ENCODE results near the gene MSANTD1. TPM values are rescaled to one million over a fixed set of nuclear protein-coding genes. Genes with fewer than 3 reads are reported as not detected.

The MSANTD1 gene
- total RNA-seq, 1 experiment from 2014 or later = 0.71 TPM

DNA sequence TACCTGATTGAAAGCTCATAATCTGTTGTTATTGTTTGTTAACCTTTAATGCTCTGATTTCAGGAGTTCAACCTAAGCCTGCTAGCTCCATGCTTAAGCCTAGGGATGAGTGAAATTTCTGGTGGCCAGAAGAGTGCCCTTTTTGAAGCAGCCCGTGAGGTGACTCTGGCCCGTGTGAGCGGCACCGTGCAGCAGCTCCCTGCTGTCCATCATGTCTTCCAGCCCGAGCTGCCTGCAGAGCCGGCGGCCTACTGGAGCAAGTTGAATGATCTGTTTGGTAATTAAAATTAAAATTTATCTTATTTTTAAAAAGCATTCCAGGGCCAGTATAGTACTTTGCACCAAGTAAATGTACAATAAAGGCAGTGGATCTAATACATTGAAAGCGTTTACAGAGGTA is 37.1 kb upstream of the MSANTD1 start:
- Histone ChIP-seq H3K36me3 (ENCODE audit: control insufficient read depth in 1 of 2, insufficient read depth in 2 of 2, low read length in 2 of 2) (peaks cover 12 to 38% of the 10 kb centered on the region in 2 experiments), H3K9ac (ENCODE audit: low read length) (no peak overlapping the region), H3K27me3 (ENCODE audit: insufficient read depth, low read length) (no peaks in the 10 kb centered on the region), H3K79me2 (ENCODE audit: insufficient read depth, low read length) (no peaks in the 10 kb centered on the region), H3K4me3 (replicated peaks in 1 of 2; ENCODE audit: low read depth in 1 of 2, low read length in 2 of 2) (no peak overlapping the region), H3K4me1 (ENCODE audit: control insufficient read depth in 1 of 2, insufficient read depth in 2 of 2, low read length in 2 of 2) (no peaks in the 10 kb centered on the region), H3K27ac (ENCODE audit: low read depth, low read length) (no peak overlapping the region), H3K9me3 (ENCODE audit: control insufficient read depth in 1 of 2, insufficient read depth in 1 of 2, low read depth in 1 of 2, low read length in 2 of 2) (no peaks in the 10 kb centered on the region), H3K9me2 (ENCODE audit: insufficient read depth) (no peaks in the 10 kb centered on the region), H2AFZ (ENCODE audit: low read depth, low read length, poor library complexity, severe bottlenecking) (no peak overlapping the region), H3K4me2 (ENCODE audit: low read length) (no peak overlapping the region), H4K20me1 (ENCODE audit: insufficient read depth) (no peaks in the 10 kb centered on the region)
- DNase-seq (ENCODE audit: low read depth, low spot score) = no peak
- ChIA-PET POLR2A (no interaction called here), RAD21 (ENCODE audit: low non-redundant PET in 1 of 2, low total read pairs in 2 of 2, uncharacterized antibody in 2 of 2, unreplicated experiment in 2 of 2) (no interaction called here), CTCF (interaction anchor here (1.1 kb wide), 1 partner anchor 269 kb away, joined by 3 read pairs; no protein-coding TSS in a partner anchor)
- intact Hi-C loops (cut with micrococcal nuclease) = no loop called here
- TF ChIP-seq, protein P1, sequence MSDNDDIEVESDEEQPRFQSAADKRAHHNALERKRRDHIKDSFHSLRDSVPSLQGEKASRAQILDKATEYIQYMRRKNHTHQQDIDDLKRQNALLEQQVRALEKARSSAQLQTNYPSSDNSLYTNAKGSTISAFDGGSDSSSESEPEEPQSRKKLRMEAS (IDR thresholded peaks at IDR 0.05) = no peak
- TF ChIP-seq SRF (IDR thresholded peaks at IDR 0.05; ENCODE audit: low read depth) = no peak
- no peak for TF ChIP-seq SIN3A (IDR thresholded peaks at IDR 0.05; ENCODE audit: low read depth)
- no peak for TF ChIP-seq SP1 (IDR thresholded peaks at IDR 0.05; ENCODE audit: low read depth)
- TF ChIP-seq, protein P2, sequence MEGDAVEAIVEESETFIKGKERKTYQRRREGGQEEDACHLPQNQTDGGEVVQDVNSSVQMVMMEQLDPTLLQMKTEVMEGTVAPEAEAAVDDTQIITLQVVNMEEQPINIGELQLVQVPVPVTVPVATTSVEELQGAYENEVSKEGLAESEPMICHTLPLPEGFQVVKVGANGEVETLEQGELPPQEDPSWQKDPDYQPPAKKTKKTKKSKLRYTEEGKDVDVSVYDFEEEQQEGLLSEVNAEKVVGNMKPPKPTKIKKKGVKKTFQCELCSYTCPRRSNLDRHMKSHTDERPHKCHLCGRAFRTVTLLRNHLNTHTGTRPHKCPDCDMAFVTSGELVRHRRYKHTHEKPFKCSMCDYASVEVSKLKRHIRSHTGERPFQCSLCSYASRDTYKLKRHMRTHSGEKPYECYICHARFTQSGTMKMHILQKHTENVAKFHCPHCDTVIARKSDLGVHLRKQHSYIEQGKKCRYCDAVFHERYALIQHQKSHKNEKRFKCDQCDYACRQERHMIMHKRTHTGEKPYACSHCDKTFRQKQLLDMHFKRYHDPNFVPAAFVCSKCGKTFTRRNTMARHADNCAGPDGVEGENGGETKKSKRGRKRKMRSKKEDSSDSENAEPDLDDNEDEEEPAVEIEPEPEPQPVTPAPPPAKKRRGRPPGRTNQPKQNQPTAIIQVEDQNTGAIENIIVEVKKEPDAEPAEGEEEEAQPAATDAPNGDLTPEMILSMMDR (IDR thresholded peaks at IDR 0.05 in 2 of 3, conservative IDR thresholded peaks at IDR 0.05 in 1 of 3; ENCODE audit: borderline replicate concordance in 1 of 3, insufficient read depth in 1 of 3, low read depth in 2 of 3, low read length in 2 of 3) = no peak
- no peak for TF ChIP-seq ZNF274 (IDR thresholded peaks at IDR 0.05; ENCODE audit: low read depth, low read length)
- no peak for TF ChIP-seq JUND (IDR thresholded peaks at IDR 0.05)
- TF ChIP-seq ELF1 (IDR thresholded peaks at IDR 0.05; ENCODE audit: borderline replicate concordance, low read depth) = no peak
- no peak for TF ChIP-seq TCF7L2 (IDR thresholded peaks at IDR 0.05; ENCODE audit: borderline replicate concordance, extremely low read depth, insufficient read depth, insufficient read length)
- TF ChIP-seq, protein P3, sequence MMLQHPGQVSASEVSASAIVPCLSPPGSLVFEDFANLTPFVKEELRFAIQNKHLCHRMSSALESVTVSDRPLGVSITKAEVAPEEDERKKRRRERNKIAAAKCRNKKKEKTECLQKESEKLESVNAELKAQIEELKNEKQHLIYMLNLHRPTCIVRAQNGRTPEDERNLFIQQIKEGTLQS (IDR thresholded peaks at IDR 0.05) = no peak
- no peak for TF ChIP-seq POLR2AphosphoS5 (IDR thresholded peaks at IDR 0.05; ENCODE audit: low read depth, low read length)
- TF ChIP-seq, protein P4, sequence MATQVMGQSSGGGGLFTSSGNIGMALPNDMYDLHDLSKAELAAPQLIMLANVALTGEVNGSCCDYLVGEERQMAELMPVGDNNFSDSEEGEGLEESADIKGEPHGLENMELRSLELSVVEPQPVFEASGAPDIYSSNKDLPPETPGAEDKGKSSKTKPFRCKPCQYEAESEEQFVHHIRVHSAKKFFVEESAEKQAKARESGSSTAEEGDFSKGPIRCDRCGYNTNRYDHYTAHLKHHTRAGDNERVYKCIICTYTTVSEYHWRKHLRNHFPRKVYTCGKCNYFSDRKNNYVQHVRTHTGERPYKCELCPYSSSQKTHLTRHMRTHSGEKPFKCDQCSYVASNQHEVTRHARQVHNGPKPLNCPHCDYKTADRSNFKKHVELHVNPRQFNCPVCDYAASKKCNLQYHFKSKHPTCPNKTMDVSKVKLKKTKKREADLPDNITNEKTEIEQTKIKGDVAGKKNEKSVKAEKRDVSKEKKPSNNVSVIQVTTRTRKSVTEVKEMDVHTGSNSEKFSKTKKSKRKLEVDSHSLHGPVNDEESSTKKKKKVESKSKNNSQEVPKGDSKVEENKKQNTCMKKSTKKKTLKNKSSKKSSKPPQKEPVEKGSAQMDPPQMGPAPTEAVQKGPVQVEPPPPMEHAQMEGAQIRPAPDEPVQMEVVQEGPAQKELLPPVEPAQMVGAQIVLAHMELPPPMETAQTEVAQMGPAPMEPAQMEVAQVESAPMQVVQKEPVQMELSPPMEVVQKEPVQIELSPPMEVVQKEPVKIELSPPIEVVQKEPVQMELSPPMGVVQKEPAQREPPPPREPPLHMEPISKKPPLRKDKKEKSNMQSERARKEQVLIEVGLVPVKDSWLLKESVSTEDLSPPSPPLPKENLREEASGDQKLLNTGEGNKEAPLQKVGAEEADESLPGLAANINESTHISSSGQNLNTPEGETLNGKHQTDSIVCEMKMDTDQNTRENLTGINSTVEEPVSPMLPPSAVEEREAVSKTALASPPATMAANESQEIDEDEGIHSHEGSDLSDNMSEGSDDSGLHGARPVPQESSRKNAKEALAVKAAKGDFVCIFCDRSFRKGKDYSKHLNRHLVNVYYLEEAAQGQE (IDR thresholded peaks at IDR 0.05; ENCODE audit: low read depth) = no peak
- no peak for TF ChIP-seq CBX3 (IDR thresholded peaks at IDR 0.05; ENCODE audit: low read depth)
- no peak for ATAC-seq
- BruUV-seq (replicated peaks) = no TSS peak

All from HCT116 (cell line).